GM23338 (cell line): ENCODE results near the gene VPS8. TPM values are rescaled to one million over a fixed set of nuclear protein-coding genes. Genes with fewer than 3 reads are reported as not detected.

Experiments
- ATAC-seq: fragments of 200-7000 bp; cut with Tn5 transposase; 3 replicates; pipeline ENCODE4 v1.9.1; 2020
- DNase-seq: peaks from one replicate; pipeline ENCODE4 v3.0.0-alpha.2; 2015; ENCODE audit warnings: low spot score
- H2AFZ ChIP-seq: fragments of 200-600 bp; sonication (generic); 2 replicates; pipeline ENCODE4 v1.8.0; 2016; ENCODE audit warnings: antibody characterized with exemption, mild to moderate bottlenecking, moderate library complexity
- H3F3A ChIP-seq: fragments of 200-600 bp; sonication (generic); replicated peaks from 2 replicates; pipeline ENCODE4 v1.8.0; 2017; ENCODE audit warnings: antibody characterized with exemption, mixed run types, low read depth
- H3K27ac ChIP-seq: fragments of 200-600 bp; sonication (generic); 2 replicates; pipeline ENCODE4 v1.6.1; 2016; ENCODE audit warnings: low read depth
- H3K27me3 ChIP-seq: fragments of 200-600 bp; sonication (generic); 2 replicates; pipeline ENCODE4 v1.8.0; 2016; ENCODE audit warnings: mild to moderate bottlenecking, mixed run types, moderate library complexity; ENCODE audit not compliant: insufficient read depth
- H3K36me3 ChIP-seq: fragments of 200-600 bp; sonication (generic); 2 replicates; pipeline ENCODE4 v1.8.0; 2016; ENCODE audit warnings: mild to moderate bottlenecking; ENCODE audit not compliant: insufficient read depth
- H3K4me1 ChIP-seq: fragments of 200-600 bp; sonication (generic); 2 replicates; pipeline ENCODE4 v1.8.0; 2016; ENCODE audit warnings: mild to moderate bottlenecking, moderate library complexity; ENCODE audit not compliant: insufficient read depth
- H3K4me2 ChIP-seq: fragments of 200-600 bp; sonication (generic); 2 replicates; pipeline ENCODE4 v1.7.1; 2017; ENCODE audit warnings: mixed run types
- H3K4me3 ChIP-seq: fragments of 200-600 bp; sonication (generic); 2 replicates; pipeline ENCODE4 v1.6.1; 2016; ENCODE audit warnings: mixed run types
- H3K79me2 ChIP-seq: fragments of 200-600 bp; sonication (generic); replicated peaks from 2 replicates; pipeline ENCODE4 v1.8.0; 2017; ENCODE audit warnings: mild to moderate bottlenecking; ENCODE audit not compliant: insufficient read depth
- H3K9me2 ChIP-seq: fragments of 200-600 bp; sonication (generic); 2 replicates; pipeline ENCODE4 v1.8.0; 2017; ENCODE audit not compliant: insufficient read depth
- H4K20me1 ChIP-seq: fragments of 200-600 bp; sonication (generic); replicated peaks from 2 replicates; pipeline ENCODE4 v1.8.0; 2017; ENCODE audit warnings: mild to moderate bottlenecking; ENCODE audit not compliant: insufficient read depth
- H3K27ac Mint-ChIP-seq: 2 replicates; pipeline ENCODE4 v1.8.0; 2020; ENCODE audit warnings: inconsistent platforms, mild to moderate bottlenecking, moderate library complexity, mixed read lengths
- H3K27me3 Mint-ChIP-seq: 3 replicates; pipeline ENCODE4 v1.8.0; 2022; ENCODE audit warnings: low read depth, mild to moderate bottlenecking, moderate library complexity, mixed read lengths, inconsistent platforms; ENCODE audit not compliant: insufficient read depth, poor library complexity
- H3K36me3 Mint-ChIP-seq: 3 replicates; pipeline ENCODE4 v1.8.0; 2021; ENCODE audit warnings: low read depth, mild to moderate bottlenecking, inconsistent platforms, moderate library complexity, mixed read lengths
- H3K4me1 Mint-ChIP-seq: 3 replicates; pipeline ENCODE4 v1.8.0; 2020; ENCODE audit warnings: mild to moderate bottlenecking, inconsistent platforms, mixed read lengths
- H3K4me3 Mint-ChIP-seq: 3 replicates; pipeline ENCODE4 v1.8.0; 2021; ENCODE audit warnings: moderate library complexity, mild to moderate bottlenecking, inconsistent platforms, mixed read lengths
- H3K9me3 Mint-ChIP-seq: 3 replicates; pipeline ENCODE4 v1.8.0; 2020; ENCODE audit warnings: moderate library complexity, mild to moderate bottlenecking, inconsistent platforms, mixed read lengths
- CREB1 ChIP-seq: fragments of 250-450 bp; sonication (Bioruptor Pico); IDR thresholded peaks from 2 replicates; pipeline ENCODE4 v1.5.0; 2020; ENCODE audit warnings: low read depth, mild to moderate bottlenecking, moderate library complexity
- EZH2 ChIP-seq: fragments of 200-600 bp; sonication (generic); IDR thresholded peaks from one replicate; pipeline ENCODE4 v1.8.0; 2017; ENCODE audit warnings: antibody characterized with exemption, mild to moderate bottlenecking, low read depth; ENCODE audit not compliant: unreplicated experiment
- STAT1 ChIP-seq: IDR thresholded peaks from one replicate; pipeline ENCODE4 v1.6.1; 2016; ENCODE audit warnings: antibody characterized with exemption; ENCODE audit not compliant: unreplicated experiment
- ZNF114 ChIP-seq: fragments of 250-450 bp; sonication (Bioruptor Pico); IDR thresholded peaks from 2 replicates; pipeline ENCODE4 v1.5.0; 2020; ENCODE audit warnings: mild to moderate bottlenecking, moderate library complexity
- polyA plus RNA-seq: library from polyadenylated mRNA; unstranded; fragments of >200 nt; fragmentation: Nextera tagmentation; extraction: Ambion mirVana; gene quantifications from 2 replicates; pipeline ENCODE4 v1.2.1, GENCODE V29; 2016
- total RNA-seq: library from RNA; depleted of rRNA; stranded (reverse); fragments of >200 nt; shearing (Covaris generic); gene quantifications from 2 replicates; pipeline ENCODE4 v1.2.3, GENCODE V29; 2014
- TF ChIP-seq, protein P1 (sequence below): fragments of 250-450 bp; sonication (Bioruptor Pico); IDR thresholded peaks from 2 replicates; pipeline ENCODE4 v1.5.0; 2020; ENCODE audit warnings: mild to moderate bottlenecking, moderate library complexity
- TF ChIP-seq, protein P2 (sequence below), 2 experiments: fragments of 200-600 bp in 1 of 2; sonication (generic) in 1 of 2; conservative IDR thresholded peaks; 2 replicates each; pipeline versions ENCODE4 v1.5.1 to v1.6.1; 2016 to 2017; ENCODE audit warnings: antibody characterized with exemption in 2 of 2, low read depth in 2 of 2, mild to moderate bottlenecking in 2 of 2, moderate library complexity in 1 of 2

The VPS8 gene
- total and polyA plus RNA-seq, 2 experiments from 2014 or later = 17.3 to 45.5 TPM

DNA sequence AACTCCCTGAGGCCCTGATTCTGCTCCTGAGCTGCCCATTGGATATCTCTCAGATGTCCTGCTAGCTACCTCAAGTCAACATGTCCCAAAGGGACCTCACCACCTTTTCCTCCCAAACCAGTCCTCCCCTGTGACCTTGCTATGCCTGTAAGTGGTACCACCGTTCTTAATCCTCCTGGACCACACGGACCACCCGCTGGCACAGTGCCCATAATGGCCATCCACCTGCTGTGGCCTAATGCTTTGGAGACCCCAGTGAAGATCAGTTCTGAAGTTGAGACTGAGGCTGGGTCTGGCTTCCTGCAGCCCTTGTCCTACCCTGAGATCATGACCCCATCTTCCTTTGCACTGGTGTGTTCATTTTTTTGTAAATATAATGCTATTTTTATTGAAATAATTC lies 15.0 kb upstream of the VPS8 start (continued):
- TF ChIP-seq, protein P1, sequence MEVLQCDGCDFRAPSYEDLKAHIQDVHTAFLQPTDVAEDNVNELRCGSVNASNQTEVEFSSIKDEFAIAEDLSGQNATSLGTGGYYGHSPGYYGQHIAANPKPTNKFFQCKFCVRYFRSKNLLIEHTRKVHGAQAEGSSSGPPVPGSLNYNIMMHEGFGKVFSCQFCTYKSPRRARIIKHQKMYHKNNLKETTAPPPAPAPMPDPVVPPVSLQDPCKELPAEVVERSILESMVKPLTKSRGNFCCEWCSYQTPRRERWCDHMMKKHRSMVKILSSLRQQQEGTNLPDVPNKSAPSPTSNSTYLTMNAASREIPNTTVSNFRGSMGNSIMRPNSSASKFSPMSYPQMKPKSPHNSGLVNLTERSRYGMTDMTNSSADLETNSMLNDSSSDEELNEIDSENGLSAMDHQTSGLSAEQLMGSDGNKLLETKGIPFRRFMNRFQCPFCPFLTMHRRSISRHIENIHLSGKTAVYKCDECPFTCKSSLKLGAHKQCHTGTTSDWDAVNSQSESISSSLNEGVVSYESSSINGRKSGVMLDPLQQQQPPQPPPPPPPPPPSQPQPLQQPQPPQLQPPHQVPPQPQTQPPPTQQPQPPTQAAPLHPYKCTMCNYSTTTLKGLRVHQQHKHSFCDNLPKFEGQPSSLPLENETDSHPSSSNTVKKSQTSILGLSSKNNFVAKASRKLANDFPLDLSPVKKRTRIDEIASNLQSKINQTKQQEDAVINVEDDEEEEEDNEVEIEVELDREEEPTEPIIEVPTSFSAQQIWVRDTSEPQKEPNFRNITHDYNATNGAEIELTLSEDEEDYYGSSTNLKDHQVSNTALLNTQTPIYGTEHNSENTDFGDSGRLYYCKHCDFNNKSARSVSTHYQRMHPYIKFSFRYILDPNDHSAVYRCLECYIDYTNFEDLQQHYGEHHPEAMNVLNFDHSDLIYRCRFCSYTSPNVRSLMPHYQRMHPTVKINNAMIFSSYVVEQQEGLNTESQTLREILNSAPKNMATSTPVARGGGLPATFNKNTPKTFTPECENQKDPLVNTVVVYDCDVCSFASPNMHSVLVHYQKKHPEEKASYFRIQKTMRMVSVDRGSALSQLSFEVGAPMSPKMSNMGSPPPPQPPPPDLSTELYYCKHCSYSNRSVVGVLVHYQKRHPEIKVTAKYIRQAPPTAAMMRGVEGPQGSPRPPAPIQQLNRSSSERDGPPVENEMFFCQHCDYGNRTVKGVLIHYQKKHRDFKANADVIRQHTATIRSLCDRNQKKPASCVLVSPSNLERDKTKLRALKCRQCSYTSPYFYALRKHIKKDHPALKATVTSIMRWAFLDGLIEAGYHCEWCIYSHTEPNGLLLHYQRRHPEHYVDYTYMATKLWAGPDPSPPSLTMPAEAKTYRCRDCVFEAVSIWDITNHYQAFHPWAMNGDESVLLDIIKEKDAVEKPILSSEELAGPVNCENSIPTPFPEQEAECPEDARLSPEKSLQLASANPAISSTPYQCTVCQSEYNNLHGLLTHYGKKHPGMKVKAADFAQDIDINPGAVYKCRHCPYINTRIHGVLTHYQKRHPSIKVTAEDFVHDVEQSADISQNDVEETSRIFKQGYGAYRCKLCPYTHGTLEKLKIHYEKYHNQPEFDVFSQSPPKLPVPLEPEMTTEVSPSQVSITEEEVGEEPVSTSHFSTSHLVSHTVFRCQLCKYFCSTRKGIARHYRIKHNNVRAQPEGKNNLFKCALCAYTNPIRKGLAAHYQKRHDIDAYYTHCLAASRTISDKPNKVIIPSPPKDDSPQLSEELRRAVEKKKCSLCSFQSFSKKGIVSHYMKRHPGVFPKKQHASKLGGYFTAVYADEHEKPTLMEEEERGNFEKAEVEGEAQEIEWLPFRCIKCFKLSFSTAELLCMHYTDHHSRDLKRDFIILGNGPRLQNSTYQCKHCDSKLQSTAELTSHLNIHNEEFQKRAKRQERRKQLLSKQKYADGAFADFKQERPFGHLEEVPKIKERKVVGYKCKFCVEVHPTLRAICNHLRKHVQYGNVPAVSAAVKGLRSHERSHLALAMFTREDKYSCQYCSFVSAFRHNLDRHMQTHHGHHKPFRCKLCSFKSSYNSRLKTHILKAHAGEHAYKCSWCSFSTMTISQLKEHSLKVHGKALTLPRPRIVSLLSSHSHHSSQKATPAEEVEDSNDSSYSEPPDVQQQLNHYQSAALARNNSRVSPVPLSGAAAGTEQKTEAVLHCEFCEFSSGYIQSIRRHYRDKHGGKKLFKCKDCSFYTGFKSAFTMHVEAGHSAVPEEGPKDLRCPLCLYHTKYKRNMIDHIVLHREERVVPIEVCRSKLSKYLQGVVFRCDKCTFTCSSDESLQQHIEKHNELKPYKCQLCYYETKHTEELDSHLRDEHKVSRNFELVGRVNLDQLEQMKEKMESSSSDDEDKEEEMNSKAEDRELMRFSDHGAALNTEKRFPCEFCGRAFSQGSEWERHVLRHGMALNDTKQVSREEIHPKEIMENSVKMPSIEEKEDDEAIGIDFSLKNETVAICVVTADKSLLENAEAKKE = no peak
- TF ChIP-seq CREB1 (CRISPR knock-in tag) = no peak
- TF ChIP-seq, protein P2, sequence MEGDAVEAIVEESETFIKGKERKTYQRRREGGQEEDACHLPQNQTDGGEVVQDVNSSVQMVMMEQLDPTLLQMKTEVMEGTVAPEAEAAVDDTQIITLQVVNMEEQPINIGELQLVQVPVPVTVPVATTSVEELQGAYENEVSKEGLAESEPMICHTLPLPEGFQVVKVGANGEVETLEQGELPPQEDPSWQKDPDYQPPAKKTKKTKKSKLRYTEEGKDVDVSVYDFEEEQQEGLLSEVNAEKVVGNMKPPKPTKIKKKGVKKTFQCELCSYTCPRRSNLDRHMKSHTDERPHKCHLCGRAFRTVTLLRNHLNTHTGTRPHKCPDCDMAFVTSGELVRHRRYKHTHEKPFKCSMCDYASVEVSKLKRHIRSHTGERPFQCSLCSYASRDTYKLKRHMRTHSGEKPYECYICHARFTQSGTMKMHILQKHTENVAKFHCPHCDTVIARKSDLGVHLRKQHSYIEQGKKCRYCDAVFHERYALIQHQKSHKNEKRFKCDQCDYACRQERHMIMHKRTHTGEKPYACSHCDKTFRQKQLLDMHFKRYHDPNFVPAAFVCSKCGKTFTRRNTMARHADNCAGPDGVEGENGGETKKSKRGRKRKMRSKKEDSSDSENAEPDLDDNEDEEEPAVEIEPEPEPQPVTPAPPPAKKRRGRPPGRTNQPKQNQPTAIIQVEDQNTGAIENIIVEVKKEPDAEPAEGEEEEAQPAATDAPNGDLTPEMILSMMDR (conservative IDR thresholded peaks at IDR 0.05; ENCODE audit: low read depth in 2 of 2) = no peak
- TF ChIP-seq EZH2 = no peak

DNA sequence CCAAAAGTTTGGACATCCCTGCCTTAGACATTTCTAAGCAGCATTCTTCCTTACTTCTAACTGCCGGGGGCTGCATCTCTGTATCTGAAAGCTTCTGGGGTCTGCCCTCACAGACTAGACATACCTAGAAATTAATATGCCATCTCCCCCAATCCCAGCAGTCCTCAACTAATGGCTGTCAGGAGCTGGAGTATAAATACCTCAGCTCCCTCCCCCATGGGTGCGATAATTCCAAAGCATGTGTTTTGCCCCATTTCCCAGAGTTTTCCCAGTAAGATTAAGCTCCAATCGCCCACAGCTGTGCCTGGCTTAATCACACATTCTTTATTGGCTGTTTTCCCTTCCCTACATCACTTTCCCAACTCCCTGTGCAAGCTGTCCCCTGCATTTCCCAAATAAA lies 13.8 kb upstream of the VPS8 start:
- no peak overlapping the region for H3K4me2 ChIP-seq
- Mint-ChIP-seq H3K4me1 (peaks cover 9% of the 10 kb centered on the region; the same call in 2 of the 3 replicates), H3K27ac (no peak overlapping the region), H3K27me3 (no peaks in the 10 kb centered on the region), H3K9me3 (no peaks in the 10 kb centered on the region), H3K36me3 (no peaks in the 10 kb centered on the region), H3K4me3 (no peak overlapping the region)
- H3K27ac ChIP-seq = no peak overlapping the region
- ATAC-seq (no peak), DNase-seq (no peak)
- H3K4me1 ChIP-seq = no peaks in the 10 kb centered on the region
- H3K36me3 ChIP-seq = no peaks in the 10 kb centered on the region
- no peaks in the 10 kb centered on the region for H3K27me3 ChIP-seq
- no peak overlapping the region for H3K4me3 ChIP-seq
- H3K79me2 ChIP-seq = no peaks in the 10 kb centered on the region
- TF ChIP-seq ZNF114 (CRISPR knock-in tag) (no peak), STAT1 (no peak)
- no peaks in the 10 kb centered on the region for H4K20me1 ChIP-seq
- no peaks in the 10 kb centered on the region for H3F3A ChIP-seq
- H3K9me2 ChIP-seq = no peaks in the 10 kb centered on the region
- H2AFZ ChIP-seq = no peak overlapping the region
